IPS-18a (cell line): ENCODE data around the gene SLC43A3.

Experiments
- H3K27ac ChIP-seq: one replicate; pipeline ENCODE4 v1.5.1; 2013; ENCODE audit warnings: low read length
- H3K27me3 ChIP-seq: one replicate; pipeline ENCODE4 v1.6.1; 2013; ENCODE audit warnings: mild to moderate bottlenecking, low read length; ENCODE audit not compliant: control insufficient read depth, insufficient read depth
- H3K36me3 ChIP-seq: one replicate; pipeline ENCODE4 v1.6.1; 2013; ENCODE audit warnings: low read depth, low read length; ENCODE audit not compliant: control insufficient read depth
- H3K4me1 ChIP-seq: one replicate; pipeline ENCODE4 v1.6.1; 2013; ENCODE audit warnings: low read depth, low read length; ENCODE audit not compliant: control insufficient read depth
- H3K4me3 ChIP-seq: one replicate; pipeline ENCODE4 v1.5.1; 2013; ENCODE audit warnings: low read length
- H3K9ac ChIP-seq: one replicate; pipeline ENCODE4 v1.6.1; 2013; ENCODE audit warnings: mild to moderate bottlenecking, low read length, moderate library complexity
- H3K9me3 ChIP-seq: one replicate; pipeline ENCODE4 v1.6.1; 2013; ENCODE audit warnings: low read depth, low read length; ENCODE audit not compliant: control insufficient read depth

SLC43A3 gene

GRCh38 chr11:57434640-57435546 is 8.0 kb upstream of the SLC43A3 start:
- H3K27ac ChIP-seq: no peak overlapping the region

GRCh38 chr11:57432714-57433163 is 5.8 kb upstream of the SLC43A3 start:
- Histone ChIP-seq H3K27me3 (peaks cover 9% of the 10 kb centered on the region), H3K36me3 (no peaks in the 10 kb centered on the region), H3K4me1 (no peaks in the 10 kb centered on the region), H3K9ac (no peak overlapping the region), H3K4me3 (no peak overlapping the region), H3K9me3 (no peaks in the 10 kb centered on the region), H3K27ac (no peak overlapping the region)

More at GRCh38 chr11:57434640-57435546, 8.0 kb upstream of the SLC43A3 start:
- H3K4me3 ChIP-seq: no peak overlapping the region
- H3K36me3 ChIP-seq: no peaks in the 10 kb centered on the region
- no peaks in the 10 kb centered on the region for H3K4me1 ChIP-seq
- no peak overlapping the region for H3K9ac ChIP-seq
- H3K27me3 ChIP-seq: peaks cover 1% of the 10 kb centered on the region
- H3K9me3 ChIP-seq: no peaks in the 10 kb centered on the region

- Histone ChIP-seq H3K27ac (no peak overlapping the region), H3K9me3 (no peaks in the 10 kb centered on the region), H3K4me1 (peaks cover 3% of the 10 kb centered on the region), H3K27me3 (peaks cover 9% of the 10 kb centered on the region), H3K9ac (no peak overlapping the region), H3K36me3 (no peaks in the 10 kb centered on the region), H3K4me3 (no peak overlapping the region)
These were observed 5.2 kb upstream of the SLC43A3 start for GRCh38 chr11:57432149-57432561.

- H3K27me3 ChIP-seq: peaks cover 17% of the 10 kb centered on the region
- no peaks in the 10 kb centered on the region for H3K36me3 ChIP-seq
- no peak overlapping the region for H3K9ac ChIP-seq
- peaks cover 10% of the 10 kb centered on the region for H3K4me1 ChIP-seq
- H3K27ac ChIP-seq: no peak overlapping the region
- H3K4me3 ChIP-seq: no peak overlapping the region
- no peaks in the 10 kb centered on the region for H3K9me3 ChIP-seq
These were observed 4.0 kb upstream of the SLC43A3 start for GRCh38 chr11:57430952-57431351.

GRCh38 chr11:57429946-57430345 is 3.0 kb upstream of the SLC43A3 start:
- Histone ChIP-seq H3K9me3 (no peaks in the 10 kb centered on the region), H3K4me3 (no peak overlapping the region), H3K27me3 (peaks cover 18% of the 10 kb centered on the region), H3K36me3 (peaks cover 2% of the 10 kb centered on the region), H3K27ac (no peak overlapping the region), H3K4me1 (peaks cover 12% of the 10 kb centered on the region), H3K9ac (no peak overlapping the region)

- H3K4me1 ChIP-seq: peaks cover 12% of the 10 kb centered on the region
These were observed 1.7 kb upstream of the SLC43A3 start for GRCh38 chr11:57428643-57429042.

GRCh38 chr11:57427727-57428082 is 784 bp upstream of the SLC43A3 start:
- Histone ChIP-seq H3K9ac (no peak overlapping the region), H3K27ac (no peak overlapping the region)

More at GRCh38 chr11:57428643-57429042, 1.7 kb upstream of the SLC43A3 start:
- H3K9ac ChIP-seq: no peak overlapping the region
- H3K27me3 ChIP-seq: peaks cover 18% of the 10 kb centered on the region
- no peaks in the 10 kb centered on the region for H3K9me3 ChIP-seq
- H3K36me3 ChIP-seq: peaks cover 2% of the 10 kb centered on the region
- no peak overlapping the region for H3K27ac ChIP-seq
- H3K4me3 ChIP-seq: no peak overlapping the region

GRCh38 chr11:57426439-57426928 is 437 bp downstream of the SLC43A3 start:
- peaks cover 12% of the 10 kb centered on the region for H3K4me1 ChIP-seq
- no peaks in the 10 kb centered on the region for H3K9me3 ChIP-seq
- peak overlapping the region; percentile 69 for H3K4me3 ChIP-seq
- peak overlapping the region; percentile 60 for H3K9ac ChIP-seq
- H3K27me3 ChIP-seq: peaks cover 18% of the 10 kb centered on the region
- no peak overlapping the region for H3K27ac ChIP-seq
- peaks cover 10% of the 10 kb centered on the region for H3K36me3 ChIP-seq

More at GRCh38 chr11:57427727-57428082, 784 bp upstream of the SLC43A3 start:
- Histone ChIP-seq H3K4me1 (peaks cover 12% of the 10 kb centered on the region), H3K4me3 (no peak overlapping the region), H3K9me3 (no peaks in the 10 kb centered on the region), H3K27me3 (peaks cover 18% of the 10 kb centered on the region), H3K36me3 (peaks cover 5% of the 10 kb centered on the region)

GRCh38 chr11:57425565-57426438 is 1.1 kb downstream of the SLC43A3 start:
- Histone ChIP-seq H3K36me3 (peaks cover 10% of the 10 kb centered on the region), H3K4me1 (peaks cover 12% of the 10 kb centered on the region), H3K9ac (peak overlapping the region; percentile 60), H3K4me3 (peak overlapping the region; percentile 69), H3K9me3 (no peaks in the 10 kb centered on the region), H3K27me3 (peaks cover 18% of the 10 kb centered on the region), H3K27ac (no peak overlapping the region)

- Histone ChIP-seq H3K4me3 (no peak overlapping the region), H3K27ac (no peak overlapping the region), H3K36me3 (peaks cover 10% of the 10 kb centered on the region), H3K9me3 (no peaks in the 10 kb centered on the region), H3K4me1 (peaks cover 12% of the 10 kb centered on the region), H3K9ac (no peak overlapping the region), H3K27me3 (peaks cover 18% of the 10 kb centered on the region)
These were observed 1.9 kb downstream of the SLC43A3 start for GRCh38 chr11:57424792-57425564.
